ENCODE measurements around the gene CORO1C. TPM values are rescaled to one million over a fixed set of nuclear protein-coding genes. Genes with fewer than 3 reads are reported as not detected.

CORO1C gene
- total and polyA plus RNA-seq, 2 donors (not counting 3 experiments of a cell fraction or from before 2014, with no cell fraction given) = 150 to 240 TPM

DNA sequence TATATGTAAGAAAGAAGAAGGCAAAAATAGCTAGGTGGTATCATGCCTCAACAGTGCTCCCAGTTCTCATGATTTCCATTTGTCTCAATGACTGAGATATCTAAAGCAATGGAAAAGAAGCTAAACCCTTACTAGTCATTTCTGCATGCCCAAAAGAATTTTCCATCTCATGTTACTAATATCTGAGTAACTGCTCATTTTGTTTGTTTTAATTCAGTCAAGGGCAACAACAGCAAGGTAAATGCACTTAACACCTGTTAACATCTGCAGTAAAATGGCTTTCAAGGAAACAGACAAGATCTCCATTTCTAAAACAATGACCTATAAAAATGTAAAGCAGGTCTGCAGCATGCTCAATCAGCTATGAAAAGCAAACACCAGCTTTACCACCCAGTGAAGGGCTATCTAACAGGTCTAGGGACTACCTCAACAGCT lies 78.2 kb downstream of the CORO1C start:
- ChIA-PET POLR2A (no interaction called here), CTCF (interaction anchor here (0.8 to 1.6 kb wide), 4 partner anchors 11 to 151 kb away, joined by 3 to 6 read pairs (median 5); no protein-coding TSS in a partner anchor)
- Histone ChIP-seq H3K4me3 (replicated peaks in 1 of 3; ENCODE audit: insufficient read depth in 1 of 3, low read depth in 1 of 3, low read length in 3 of 3) (no peak overlapping the region), H3K9me1 (replicated peaks; ENCODE audit: control insufficient read depth, extremely low read depth, insufficient read depth, low read length) (no peaks in the 10 kb centered on the region), H3K79me2 (ENCODE audit: control insufficient read depth, insufficient read depth, low read length) (peaks cover 3% of the 10 kb centered on the region), H3K36me3 (ENCODE audit: control insufficient read depth in 2 of 2, extremely low read depth in 1 of 2, insufficient read depth in 2 of 2, low read length in 2 of 2) (peaks cover 23 to 25% of the 10 kb centered on the region in 2 experiments), H2AFZ (ENCODE audit: low read depth, low read length) (no peak overlapping the region), H4K20me1 (replicated peaks; ENCODE audit: control insufficient read depth, extremely low read depth, insufficient read depth, low read length) (no peaks in the 10 kb centered on the region), H3K27ac (ENCODE audit: insufficient read depth, low read depth, low read length) (no peak overlapping the region), H3K9ac (replicated peaks; ENCODE audit: extremely low read depth, insufficient read depth, low read length) (no peak overlapping the region), H3K4me2 (ENCODE audit: insufficient read depth, low read length) (no peak overlapping the region), H3K4me1 (ENCODE audit: control insufficient read depth, extremely low read depth, insufficient read depth, low read length) (peaks cover 17% of the 10 kb centered on the region), H3K27me3 (ENCODE audit: control insufficient read depth in 2 of 2, insufficient read depth in 2 of 2, low read length in 2 of 2) (no peaks in the 10 kb centered on the region), H3K9me3 (replicated peaks; ENCODE audit: control insufficient read depth, insufficient read depth, low read length) (no peaks in the 10 kb centered on the region)
- no peak for TF ChIP-seq MYC (IDR thresholded peaks at IDR 0.05; ENCODE audit: low read depth, low read length)
- TF ChIP-seq POLR2AphosphoS5 (IDR thresholded peaks at IDR 0.05; ENCODE audit: insufficient read depth, low read depth, low read length) = no peak
- no peak for TF ChIP-seq FOS (IDR thresholded peaks at IDR 0.05; ENCODE audit: borderline replicate concordance, insufficient read depth, low read length)
- TF ChIP-seq, protein P1, sequence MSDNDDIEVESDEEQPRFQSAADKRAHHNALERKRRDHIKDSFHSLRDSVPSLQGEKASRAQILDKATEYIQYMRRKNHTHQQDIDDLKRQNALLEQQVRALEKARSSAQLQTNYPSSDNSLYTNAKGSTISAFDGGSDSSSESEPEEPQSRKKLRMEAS (IDR thresholded peaks at IDR 0.05; ENCODE audit: insufficient read depth, insufficient read length) = no peak
- TF ChIP-seq, protein P2, sequence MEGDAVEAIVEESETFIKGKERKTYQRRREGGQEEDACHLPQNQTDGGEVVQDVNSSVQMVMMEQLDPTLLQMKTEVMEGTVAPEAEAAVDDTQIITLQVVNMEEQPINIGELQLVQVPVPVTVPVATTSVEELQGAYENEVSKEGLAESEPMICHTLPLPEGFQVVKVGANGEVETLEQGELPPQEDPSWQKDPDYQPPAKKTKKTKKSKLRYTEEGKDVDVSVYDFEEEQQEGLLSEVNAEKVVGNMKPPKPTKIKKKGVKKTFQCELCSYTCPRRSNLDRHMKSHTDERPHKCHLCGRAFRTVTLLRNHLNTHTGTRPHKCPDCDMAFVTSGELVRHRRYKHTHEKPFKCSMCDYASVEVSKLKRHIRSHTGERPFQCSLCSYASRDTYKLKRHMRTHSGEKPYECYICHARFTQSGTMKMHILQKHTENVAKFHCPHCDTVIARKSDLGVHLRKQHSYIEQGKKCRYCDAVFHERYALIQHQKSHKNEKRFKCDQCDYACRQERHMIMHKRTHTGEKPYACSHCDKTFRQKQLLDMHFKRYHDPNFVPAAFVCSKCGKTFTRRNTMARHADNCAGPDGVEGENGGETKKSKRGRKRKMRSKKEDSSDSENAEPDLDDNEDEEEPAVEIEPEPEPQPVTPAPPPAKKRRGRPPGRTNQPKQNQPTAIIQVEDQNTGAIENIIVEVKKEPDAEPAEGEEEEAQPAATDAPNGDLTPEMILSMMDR (IDR thresholded peaks at IDR 0.05; ENCODE audit: extremely low read depth in 1 of 2, insufficient read depth in 1 of 2, low read depth in 1 of 2, low read length in 2 of 2) = no peak
- TF ChIP-seq POLR2A (IDR thresholded peaks at IDR 0.05; ENCODE audit: low read depth, low read length) = no peak
- no peak for TF ChIP-seq GATA2 (IDR thresholded peaks at IDR 0.05; ENCODE audit: insufficient read depth, insufficient read length, low read depth, low read length)
- TF ChIP-seq JUN (IDR thresholded peaks at IDR 0.05; ENCODE audit: borderline replicate concordance, insufficient read depth, insufficient read length, low read depth) = no peak
- no peak for TF ChIP-seq EZH2 (IDR thresholded peaks at IDR 0.05; ENCODE audit: borderline replicate concordance, low read depth, low read length, severe bottlenecking)
- intact Hi-C loops (cut with micrococcal nuclease) (no loop called here), dilution Hi-C loops (cut with MboI; ENCODE audit: extremely low pct_ligation_motif_present, low sequenced_read_pairs) (loop anchor here (25.0 kb wide), 1 partner anchor 184 kb away; no protein-coding TSS in a partner anchor)
- DNase-seq (ENCODE audit: low read depth, low spot score) (no peak), FAIRE-seq (no peak)
- no TSS peak for BruUV-seq (replicated peaks)

All from endothelial cell of umbilical vein (primary cell).